ENCODE results near the gene SLC12A7. TPM values are rescaled to one million over a fixed set of nuclear protein-coding genes. Genes with fewer than 3 reads are reported as not detected.

The SLC12A7 gene
- polyA plus RNA-seq, 3 donors from 2014 or later, result 9.5 to 18.2 (median 9.7) TPM

- Mint-ChIP-seq H3K27me3 (ENCODE audit: low read depth in 3 of 3) (peaks cover 0 to 2% (median 1%) of the 10 kb centered on the region in 3 donors), H3K27ac (no peak overlapping the region), H3K9me3 (no peaks in the 10 kb centered on the region), H3K4me1 (no peaks in the 10 kb centered on the region), H3K4me3 (no peak overlapping the region), H3K36me3 (no peaks in the 10 kb centered on the region)
- DNase-seq, result no peak
Observed at GRCh38 chr5:1018596-1018995, 93.3 kb downstream of the SLC12A7 start.

DNA sequence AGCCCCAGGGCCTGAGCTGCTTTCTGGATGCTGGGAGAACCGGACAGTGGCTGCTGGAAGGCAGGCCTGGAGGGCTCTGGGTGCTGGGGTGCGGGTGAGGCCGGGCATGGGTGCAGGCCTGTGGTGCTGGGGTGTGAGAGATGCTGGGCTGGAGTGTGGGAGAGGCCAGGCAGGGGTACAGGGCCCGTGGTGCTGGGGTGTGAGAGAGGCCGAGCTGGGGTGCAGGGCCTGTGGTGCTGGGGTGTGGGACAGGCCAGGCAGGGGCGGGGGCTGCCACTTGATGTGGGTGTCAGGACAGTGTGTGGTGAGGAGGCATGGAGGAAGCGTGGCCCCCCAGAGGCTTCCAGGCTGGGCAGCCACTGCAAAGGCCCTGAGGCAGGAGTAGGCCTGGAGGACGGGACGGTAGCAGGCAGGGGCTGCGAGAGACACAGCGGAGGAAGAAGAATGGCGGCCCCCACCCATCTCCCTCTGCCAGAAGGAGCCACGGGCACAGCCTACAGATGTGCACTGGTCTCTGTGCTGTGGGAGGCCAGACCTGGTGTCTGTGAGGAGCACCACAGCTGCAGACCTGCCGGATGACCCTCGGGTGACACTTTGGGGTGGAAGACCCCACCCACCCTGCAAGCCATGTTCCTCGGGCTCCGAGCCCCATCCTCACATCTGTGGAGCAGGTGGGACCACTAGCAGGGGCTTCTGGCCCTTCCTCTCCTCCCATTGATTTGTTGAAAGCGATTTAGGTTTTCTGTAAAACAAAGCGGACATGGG lies 94.0 kb downstream of the SLC12A7 start:
- H3K9me3 Mint-ChIP-seq, result no peaks in the 10 kb centered on the region
- no peak overlapping the region for H3K27ac Mint-ChIP-seq
- H3K27me3 Mint-ChIP-seq (ENCODE audit: low read depth in 3 of 3), result peaks cover 0 to 2% (median 1%) of the 10 kb centered on the region in 3 donors
- DNase-seq, result no peak
- H3K36me3 Mint-ChIP-seq, result no peaks in the 10 kb centered on the region
- H3K4me3 Mint-ChIP-seq, result no peak overlapping the region
- no peaks in the 10 kb centered on the region for H3K4me1 Mint-ChIP-seq

DNA sequence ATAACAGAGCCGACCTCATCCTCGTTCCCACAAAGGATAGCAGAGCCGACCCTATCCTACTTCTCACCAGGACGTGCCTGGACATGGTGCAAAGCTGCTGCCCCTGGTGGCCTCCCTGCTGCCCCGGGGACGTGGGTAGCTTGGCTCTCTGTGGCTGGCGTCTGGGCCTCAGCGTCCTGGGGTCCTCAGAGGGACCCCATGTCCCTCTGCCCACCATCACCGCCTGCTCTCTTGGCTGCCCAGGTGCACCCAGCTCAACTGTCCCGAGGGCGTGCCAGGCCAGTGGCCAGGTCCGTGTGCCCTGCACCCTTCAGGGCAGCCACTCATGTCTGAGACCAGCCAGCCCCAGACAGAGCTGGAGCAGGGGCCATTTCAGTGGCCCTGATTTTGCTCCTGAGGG lies 94.8 kb downstream of the SLC12A7 start:
- DNase-seq, result no peak
- H3K27me3 Mint-ChIP-seq (ENCODE audit: low read depth in 3 of 3), result peaks cover 0 to 2% (median 1%) of the 10 kb centered on the region in 3 donors
- no peaks in the 10 kb centered on the region for H3K4me1 Mint-ChIP-seq
- H3K27ac Mint-ChIP-seq, result no peak overlapping the region
- no peaks in the 10 kb centered on the region for H3K36me3 Mint-ChIP-seq
- no peaks in the 10 kb centered on the region for H3K9me3 Mint-ChIP-seq
- H3K4me3 Mint-ChIP-seq, result no peak overlapping the region

DNA sequence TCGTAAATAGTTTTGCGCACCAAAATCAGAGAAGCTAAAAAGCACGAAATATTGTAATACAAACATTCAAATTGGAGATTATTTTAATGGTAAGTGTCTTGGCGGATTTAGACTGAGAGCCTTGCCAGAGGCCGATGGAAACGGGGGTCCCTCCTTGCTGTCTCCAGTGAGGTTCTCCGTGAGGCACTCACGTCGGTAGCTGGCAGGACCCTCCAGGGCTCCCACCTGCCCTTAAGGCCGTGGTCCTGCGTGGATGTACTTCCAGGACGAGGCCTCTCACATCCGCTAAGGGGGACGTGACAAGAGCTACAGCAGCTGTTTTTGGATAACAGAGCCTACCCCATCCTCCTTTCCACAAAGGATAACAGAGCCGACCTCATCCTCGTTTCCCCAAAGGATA lies 95.4 kb downstream of the SLC12A7 start:
- H3K36me3 Mint-ChIP-seq, result no peaks in the 10 kb centered on the region
- H3K9me3 Mint-ChIP-seq, result no peaks in the 10 kb centered on the region
- no peak overlapping the region for H3K27ac Mint-ChIP-seq
- peaks cover 2 to 3% (median 2%) of the 10 kb centered on the region in 3 donors for H3K27me3 Mint-ChIP-seq (ENCODE audit: low read depth in 3 of 3)
- no peak overlapping the region for H3K4me3 Mint-ChIP-seq
- no peak for DNase-seq
- H3K4me1 Mint-ChIP-seq, result no peaks in the 10 kb centered on the region

DNA sequence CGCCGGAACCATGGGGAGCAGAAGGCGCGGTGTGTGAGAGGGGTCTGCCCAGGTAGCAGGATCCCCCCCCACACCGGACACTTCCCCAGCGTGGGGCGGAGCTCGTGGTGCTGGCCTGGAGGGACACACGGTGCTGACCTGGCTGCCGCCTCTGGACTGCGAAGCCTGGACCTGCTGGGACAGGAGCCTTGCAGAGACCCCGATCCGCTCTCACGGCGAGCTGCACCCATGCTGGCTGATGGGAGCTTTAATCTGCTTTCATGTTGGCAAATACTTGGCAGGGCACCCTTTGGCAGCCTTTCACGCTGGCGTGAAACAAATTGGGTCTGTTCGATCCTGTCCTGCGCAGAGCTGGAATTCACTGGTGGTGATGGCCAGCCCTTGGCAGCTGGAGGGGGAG lies 95.8 kb downstream of the SLC12A7 start:
- peaks cover 0 to 2% (median 0%) of the 10 kb centered on the region in 6 donors for H3K9me3 Mint-ChIP-seq
- no peak overlapping the region for H3K4me3 Mint-ChIP-seq
- DNase-seq, result no peak
- H3K27ac Mint-ChIP-seq, result no peak overlapping the region
- H3K27me3 Mint-ChIP-seq (ENCODE audit: low read depth in 3 of 3), result peaks cover 3 to 4% (median 4%) of the 10 kb centered on the region in 3 donors
- H3K36me3 Mint-ChIP-seq, result no peaks in the 10 kb centered on the region
- H3K4me1 Mint-ChIP-seq, result no peaks in the 10 kb centered on the region

GRCh38 chr5:1015507-1015906 lies 96.4 kb downstream of the SLC12A7 start:
- H3K9me3 Mint-ChIP-seq, result peaks cover 0 to 2% (median 0%) of the 10 kb centered on the region in 6 donors
- no peaks in the 10 kb centered on the region for H3K36me3 Mint-ChIP-seq
- H3K27ac Mint-ChIP-seq, result no peak overlapping the region
- peaks cover 3 to 4% (median 4%) of the 10 kb centered on the region in 3 donors for H3K27me3 Mint-ChIP-seq (ENCODE audit: low read depth in 3 of 3)
- H3K4me3 Mint-ChIP-seq, result no peak overlapping the region
- no peak for DNase-seq
- H3K4me1 Mint-ChIP-seq, result no peaks in the 10 kb centered on the region

- H3K4me3 Mint-ChIP-seq, result no peak overlapping the region
- H3K27me3 Mint-ChIP-seq (ENCODE audit: low read depth in 3 of 3), result peaks cover 4 to 5% (median 5%) of the 10 kb centered on the region in 3 donors
- H3K9me3 Mint-ChIP-seq, result peaks cover 0 to 2% (median 0%) of the 10 kb centered on the region in 6 donors
- no peak overlapping the region for H3K27ac Mint-ChIP-seq
- H3K36me3 Mint-ChIP-seq, result no peaks in the 10 kb centered on the region
- peaks cover 0 to 2% of the 10 kb centered on the region in 2 donors for H3K4me1 Mint-ChIP-seq
- no peak for DNase-seq
Observed at GRCh38 chr5:1014781-1015221, 97.1 kb downstream of the SLC12A7 start.

DNA sequence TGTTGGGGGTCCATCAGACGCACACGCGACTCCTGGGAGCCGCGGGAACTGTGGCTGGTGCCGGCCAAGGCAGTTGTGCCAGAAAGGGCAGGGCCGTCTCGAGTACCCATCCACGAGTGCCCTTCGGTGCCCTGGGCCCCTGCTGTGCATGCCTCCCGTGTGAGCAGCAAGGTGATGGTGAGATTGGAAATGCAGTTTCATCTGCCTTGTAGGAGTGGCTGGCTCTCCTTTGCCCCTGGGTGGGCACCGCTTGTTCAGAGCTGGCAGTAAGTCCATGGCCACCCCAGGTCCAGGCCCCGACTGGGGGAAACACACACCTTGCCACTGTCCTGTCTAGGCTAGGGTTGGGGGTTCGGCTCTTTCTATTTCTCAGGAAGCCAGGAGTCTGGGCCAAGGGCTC lies 97.5 kb downstream of the SLC12A7 start:
- Mint-ChIP-seq H3K4me3 (no peak overlapping the region), H3K27ac (no peak overlapping the region), H3K27me3 (ENCODE audit: low read depth in 3 of 3) (peaks cover 4 to 7% (median 5%) of the 10 kb centered on the region in 3 donors), H3K36me3 (no peaks in the 10 kb centered on the region), H3K9me3 (peaks cover 0 to 2% (median 0%) of the 10 kb centered on the region in 6 donors), H3K4me1 (peaks cover 0 to 2% of the 10 kb centered on the region in 2 donors)
- no peak for DNase-seq

GRCh38 chr5:1013948-1014301 lies 97.9 kb downstream of the SLC12A7 start:
- Mint-ChIP-seq H3K4me3 (no peak overlapping the region), H3K27ac (no peak overlapping the region), H3K27me3 (ENCODE audit: low read depth in 3 of 3) (peaks cover 4 to 7% (median 5%) of the 10 kb centered on the region in 3 donors), H3K4me1 (peaks cover 0 to 2% of the 10 kb centered on the region in 2 donors), H3K9me3 (peaks cover 0 to 2% (median 0%) of the 10 kb centered on the region in 6 donors), H3K36me3 (no peaks in the 10 kb centered on the region)
- no peak for DNase-seq

GRCh38 chr5:1013238-1013947 lies 98.5 kb downstream of the SLC12A7 start:
- Mint-ChIP-seq H3K9me3 (peaks cover 0 to 2% (median 0%) of the 10 kb centered on the region in 6 donors), H3K36me3 (no peaks in the 10 kb centered on the region), H3K27ac (no peak overlapping the region), H3K27me3 (ENCODE audit: low read depth in 3 of 3) (peaks cover 4 to 7% (median 5%) of the 10 kb centered on the region in 3 donors), H3K4me3 (no peak overlapping the region), H3K4me1 (peaks cover 0 to 2% of the 10 kb centered on the region in 2 donors)
- no peak for DNase-seq

DNA sequence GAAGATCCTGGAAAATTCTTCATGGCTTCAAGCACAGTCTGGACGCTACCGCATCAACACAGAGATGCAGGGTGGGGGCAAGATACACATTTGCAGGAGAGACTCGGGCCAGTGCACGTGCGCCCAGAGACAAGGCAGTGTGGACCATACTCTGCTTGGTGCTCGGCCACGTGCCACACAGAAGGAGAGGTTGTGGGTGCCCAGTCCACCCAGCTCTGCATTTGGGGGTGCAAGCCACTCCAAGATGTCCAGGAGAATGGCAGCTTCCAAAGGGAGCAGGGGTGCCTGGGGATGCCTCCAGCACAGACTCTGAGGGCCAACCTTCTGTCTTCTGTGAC lies 99.0 kb downstream of the SLC12A7 start:
- peaks cover 6 to 10% (median 7%) of the 10 kb centered on the region in 3 donors for H3K27me3 Mint-ChIP-seq (ENCODE audit: low read depth in 3 of 3)
- DNase-seq, result no peak
- H3K4me3 Mint-ChIP-seq, result no peak overlapping the region
- peaks cover 0 to 2% (median 0%) of the 10 kb centered on the region in 6 donors for H3K9me3 Mint-ChIP-seq
- H3K4me1 Mint-ChIP-seq, result peaks cover 0 to 2% of the 10 kb centered on the region in 2 donors
- H3K27ac Mint-ChIP-seq, result no peak overlapping the region
- no peaks in the 10 kb centered on the region for H3K36me3 Mint-ChIP-seq

- DNase-seq, result no peak
- H3K36me3 Mint-ChIP-seq, result no peaks in the 10 kb centered on the region
- peaks cover 8 to 13% (median 11%) of the 10 kb centered on the region in 3 donors for H3K27me3 Mint-ChIP-seq (ENCODE audit: low read depth in 3 of 3)
Observed at GRCh38 chr5:1012313-1012841, 99.5 kb downstream of the SLC12A7 start.

GRCh38 chr5:1011741-1012312 lies 100.0 kb downstream of the SLC12A7 start:
- H3K9me3 Mint-ChIP-seq, result peaks cover 0 to 2% (median 0%) of the 10 kb centered on the region in 6 donors
- no peak for DNase-seq

More at GRCh38 chr5:1012313-1012841, 99.5 kb downstream of the SLC12A7 start:
- Mint-ChIP-seq H3K4me3 (no peak overlapping the region), H3K9me3 (peaks cover 0 to 2% (median 0%) of the 10 kb centered on the region in 6 donors), H3K4me1 (peaks cover 0 to 2% of the 10 kb centered on the region in 2 donors), H3K27ac (no peak overlapping the region)

More at GRCh38 chr5:1011741-1012312, 100.0 kb downstream of the SLC12A7 start:
- Mint-ChIP-seq H3K27ac (no peak overlapping the region), H3K4me3 (peak overlapping the region in 2 of 5 donors; percentile 29 to 30), H3K36me3 (no peaks in the 10 kb centered on the region), H3K4me1 (peaks cover 0 to 4% of the 10 kb centered on the region in 2 donors), H3K27me3 (ENCODE audit: low read depth in 3 of 3) (peaks cover 8 to 16% (median 13%) of the 10 kb centered on the region in 3 donors)

All from immature natural killer cell (primary cell).